ENCODE results near the gene RNASEH2B.

The RNASEH2B gene

DNA sequence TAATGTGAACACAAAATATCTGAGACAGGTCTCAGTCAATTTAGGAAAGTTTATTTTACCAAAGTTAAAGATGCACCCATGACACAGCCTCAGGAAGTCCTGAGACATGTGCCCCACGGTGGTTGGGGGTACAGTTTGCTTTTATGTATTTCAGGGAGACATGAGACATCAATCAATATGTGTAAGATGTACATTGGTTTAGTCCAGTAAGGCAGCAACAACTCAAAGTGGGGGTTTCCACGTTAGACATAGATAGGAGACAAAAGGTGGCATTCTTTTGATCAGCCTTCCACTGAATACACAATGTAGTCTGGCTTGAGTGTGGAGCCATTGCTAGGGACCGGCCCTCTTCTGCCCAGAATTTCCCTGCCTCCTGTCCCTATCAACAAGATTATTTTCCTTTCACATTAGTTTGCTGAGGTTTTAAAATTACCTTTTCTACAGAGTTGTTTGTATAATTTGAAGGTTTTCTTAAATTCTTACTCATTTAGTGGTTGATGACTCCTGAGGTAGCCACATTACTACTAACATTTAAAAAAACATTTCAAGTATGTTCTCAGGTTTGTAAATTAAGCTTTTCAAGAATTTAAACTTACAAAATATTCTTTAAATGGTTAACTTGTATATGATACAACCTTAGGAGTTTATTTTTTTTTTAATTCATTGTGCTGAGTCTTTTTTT lies 33.2 kb downstream of the RNASEH2B start:
- no peak for DNase-seq

DNA sequence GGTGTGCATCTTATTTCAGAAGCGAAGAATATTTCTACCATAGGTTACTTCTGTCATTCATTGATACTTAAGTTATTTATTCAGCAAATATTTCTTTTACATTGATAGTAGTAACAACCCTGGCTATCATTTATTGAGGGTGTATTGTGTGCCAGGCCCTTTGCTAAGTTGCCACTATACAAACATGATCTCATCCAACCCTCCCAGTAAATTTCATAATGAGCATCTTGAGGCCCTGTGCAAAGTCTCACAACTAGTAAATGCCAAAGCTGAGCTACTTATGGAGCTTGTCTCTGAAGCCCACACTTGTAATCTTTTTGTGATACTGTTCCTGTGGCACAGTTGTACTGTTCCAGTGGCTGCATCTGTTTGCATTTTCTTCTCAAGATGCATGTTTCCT lies 36.1 kb downstream of the RNASEH2B start:
- no peak for DNase-seq

DNA sequence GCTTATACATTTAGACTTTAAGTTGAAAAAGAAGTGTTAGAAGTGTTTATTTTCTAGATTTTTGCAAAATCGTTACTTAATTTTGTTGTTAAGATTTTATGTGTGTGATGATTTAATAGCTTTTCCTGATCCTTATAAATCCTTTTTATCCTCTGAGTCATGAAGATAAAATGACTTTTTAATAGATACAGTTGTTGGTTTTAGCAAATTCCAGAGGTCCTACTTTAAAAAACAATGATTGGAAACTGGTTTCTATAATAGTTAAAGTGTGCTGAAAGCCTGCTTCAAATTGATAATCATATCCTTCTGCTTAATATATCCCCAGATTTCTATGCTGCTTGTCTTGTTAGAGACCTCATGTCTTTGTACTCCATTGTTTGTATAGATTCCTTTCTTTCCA lies 39.0 kb downstream of the RNASEH2B start:
- DNase-seq = no peak

DNA sequence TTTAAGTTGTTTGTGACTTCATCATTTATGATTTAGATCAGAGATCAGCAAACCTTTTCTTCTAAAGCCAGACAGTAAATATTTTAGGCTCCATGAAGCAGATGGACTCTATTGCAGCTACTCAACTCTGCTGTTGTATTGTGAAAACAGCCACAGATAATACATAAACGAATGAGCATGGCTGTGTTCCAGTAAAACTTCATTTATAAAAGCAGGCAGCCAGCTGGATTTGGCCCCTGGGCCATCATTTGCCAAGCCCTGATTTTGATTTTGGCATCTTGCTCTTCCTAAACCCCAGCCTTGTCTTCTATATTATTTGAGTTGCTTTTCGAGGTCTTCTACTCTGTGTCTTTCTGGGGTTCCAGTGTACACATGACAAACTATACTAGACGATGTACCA lies 41.3 kb downstream of the RNASEH2B start:
- no peak for DNase-seq

DNA sequence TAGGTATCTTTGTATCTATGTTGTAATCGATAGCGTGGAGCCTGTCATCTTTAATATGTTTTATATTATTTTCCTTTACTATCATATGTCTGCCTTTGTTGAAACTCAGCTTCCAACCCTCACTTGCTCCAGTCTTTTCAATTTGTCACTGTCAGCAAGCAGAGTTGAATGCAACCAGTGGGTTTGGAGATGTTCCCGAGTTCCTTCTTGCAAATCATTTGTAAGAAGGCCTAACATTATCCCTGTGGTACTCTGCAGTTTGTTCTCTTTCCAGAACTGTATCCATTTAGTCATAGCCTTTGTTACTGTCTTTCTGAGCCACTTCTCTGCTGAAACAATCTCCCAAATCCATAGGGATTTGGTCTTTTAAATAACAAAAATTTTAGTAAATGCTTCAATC lies 41.8 kb downstream of the RNASEH2B start:
- DNase-seq = no peak

DNA sequence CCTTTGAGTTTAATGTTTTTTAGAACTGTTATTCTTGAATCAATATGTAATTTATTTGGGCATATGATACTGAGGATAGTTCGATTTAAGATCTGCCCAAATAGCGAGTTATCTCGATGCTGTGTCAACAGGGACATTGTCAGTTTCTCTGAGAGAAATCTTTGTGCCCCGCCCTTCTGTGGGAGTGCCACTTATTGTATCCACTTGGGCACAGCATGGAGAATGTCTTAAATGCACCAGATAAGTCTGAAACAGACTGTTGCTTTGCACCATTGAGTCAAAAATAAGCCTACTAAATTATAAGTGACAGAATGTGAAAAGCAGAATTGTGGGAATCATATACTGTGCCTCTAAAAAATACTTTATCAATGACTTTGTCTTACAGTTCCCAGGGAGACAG lies 45.6 kb downstream of the RNASEH2B start:
- no peak for DNase-seq

DNA sequence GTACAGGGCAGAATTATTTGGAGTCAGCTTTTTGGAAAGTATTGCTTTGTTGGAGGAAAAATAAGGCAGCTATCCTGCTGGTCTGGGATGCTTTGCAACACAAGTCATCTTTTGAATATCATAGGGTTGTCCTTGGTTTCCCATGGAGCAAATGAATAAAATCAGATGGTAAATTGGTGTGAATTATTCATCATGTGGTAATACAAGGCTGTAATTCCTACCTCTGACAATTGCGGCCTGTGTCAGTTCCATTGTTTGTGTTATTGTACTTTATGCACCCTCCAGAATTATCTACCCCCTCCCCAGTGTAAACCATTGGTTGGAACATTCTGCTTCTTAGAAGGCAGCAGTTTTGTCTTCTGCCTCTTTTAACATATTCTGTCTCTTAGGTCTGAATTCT lies 46.2 kb downstream of the RNASEH2B start:
- DNase-seq = no peak

DNA sequence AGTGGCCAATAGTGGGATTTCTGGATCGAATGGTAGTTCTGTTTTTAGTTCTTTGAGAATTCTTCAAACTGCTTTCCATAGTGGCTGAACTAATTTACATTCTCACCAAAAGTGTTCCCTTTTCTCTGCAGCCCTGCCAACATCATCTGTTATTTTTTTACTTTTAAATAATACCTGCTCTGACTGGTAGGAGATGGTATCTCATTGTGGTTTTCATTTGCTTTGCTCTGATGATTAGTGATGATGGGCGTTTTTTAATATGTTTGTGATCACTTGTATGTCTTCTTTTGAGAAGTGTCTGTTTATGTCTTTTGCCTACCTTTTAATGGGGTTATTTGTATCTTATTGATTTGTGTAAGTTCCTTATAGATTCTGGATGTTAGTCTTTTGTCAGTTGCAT lies 48.0 kb downstream of the RNASEH2B start:
- DNase-seq = no peak

DNA sequence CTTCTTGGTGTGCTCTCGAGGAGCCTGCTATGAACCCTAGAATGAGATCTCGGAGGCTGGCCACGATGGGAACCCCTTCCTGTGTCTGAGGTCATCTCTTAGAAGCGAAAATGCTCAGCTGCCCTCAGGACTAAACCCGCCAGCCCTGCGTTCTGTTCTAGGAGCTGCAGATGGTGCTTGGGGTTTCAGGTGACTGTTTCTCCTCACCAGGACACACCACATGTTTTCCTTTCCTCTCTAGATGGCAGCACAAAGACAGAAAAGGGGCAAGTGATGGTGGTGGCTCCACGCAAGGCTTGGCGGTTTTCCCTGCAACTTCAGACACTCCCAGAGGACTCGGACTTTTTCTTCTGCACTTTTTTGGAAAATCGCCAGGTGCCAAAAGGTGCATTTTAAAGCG lies 60.1 kb downstream of the RNASEH2B start:
- DNase-seq = peak; percentile 24

DNA sequence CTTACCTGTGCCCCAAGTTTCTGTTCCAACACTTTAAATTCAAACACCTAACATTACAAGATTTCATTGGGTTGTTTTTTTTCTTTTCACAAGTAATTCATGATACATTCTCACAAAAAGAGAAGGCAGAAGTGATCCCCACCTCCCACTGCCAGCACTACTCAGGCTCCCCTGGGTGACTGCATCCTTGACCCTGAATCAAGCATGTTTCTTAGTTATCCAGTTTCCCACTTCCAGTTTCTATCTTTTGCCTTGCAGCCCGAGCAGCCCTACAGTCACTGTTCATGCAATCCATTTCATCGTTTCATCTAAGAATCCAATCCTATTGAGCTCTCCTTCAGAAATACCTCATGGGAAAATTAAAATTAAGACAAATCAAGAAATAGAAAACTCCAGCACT lies 61.4 kb downstream of the RNASEH2B start:
- no peak for DNase-seq

DNA sequence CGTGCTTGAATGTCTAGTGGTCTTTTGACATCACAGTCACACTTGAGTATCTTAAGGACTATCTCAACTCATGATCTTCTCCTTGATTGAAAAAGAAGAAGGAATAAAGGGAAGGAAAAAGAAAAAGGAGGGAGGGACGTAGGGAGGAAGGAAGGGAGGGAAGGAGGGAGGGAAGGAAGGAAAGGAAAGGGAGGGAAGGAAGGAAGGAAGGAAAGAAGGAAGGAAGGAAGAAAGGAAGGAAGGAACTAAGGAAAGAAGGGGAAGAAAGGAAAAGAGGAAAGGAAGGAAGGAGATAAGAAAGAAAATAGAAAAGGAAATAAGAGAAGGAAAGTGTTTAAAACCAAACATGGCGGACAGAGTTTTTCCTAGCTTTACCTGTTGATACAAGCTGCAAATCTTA lies 64.7 kb downstream of the RNASEH2B start:
- no peak for DNase-seq

DNA sequence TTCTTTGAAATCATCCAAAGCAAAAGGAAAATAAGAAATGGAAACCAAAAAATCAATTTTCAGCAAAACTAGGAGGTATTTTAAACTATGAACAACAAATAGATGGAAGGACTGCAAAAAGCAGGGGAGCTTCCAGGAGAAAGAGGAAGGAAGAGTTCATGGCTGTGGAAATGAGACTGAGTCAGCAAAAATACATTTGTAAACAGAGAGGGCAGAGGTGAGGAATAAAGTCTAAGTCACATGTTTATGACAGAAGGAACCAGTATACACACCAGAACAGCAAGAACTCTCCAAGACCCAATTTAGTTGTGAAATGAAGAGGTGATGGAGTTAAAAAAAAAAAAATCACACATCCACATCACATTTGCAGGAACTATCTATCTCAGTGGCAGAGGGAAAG lies 69.6 kb downstream of the RNASEH2B start:
- DNase-seq = no peak

DNA sequence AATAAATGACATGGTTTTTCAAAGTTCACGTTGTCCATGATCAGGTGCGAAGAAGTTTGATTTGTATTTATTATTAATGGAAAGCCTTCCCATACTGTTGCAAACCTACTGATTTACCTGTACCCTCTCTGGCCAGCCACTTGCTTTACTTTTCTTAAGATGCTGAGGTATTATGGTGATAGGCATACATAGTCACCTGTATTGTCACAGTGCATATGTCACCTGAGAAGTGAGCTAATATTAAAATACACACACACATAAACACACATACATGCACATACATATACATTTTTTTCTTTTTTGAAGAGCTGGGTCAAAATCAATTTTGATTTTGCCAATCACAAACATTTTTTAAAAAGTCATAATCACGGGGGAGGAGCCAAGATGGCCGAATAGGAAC lies 72.1 kb downstream of the RNASEH2B start:
- no peak for DNase-seq

DNA sequence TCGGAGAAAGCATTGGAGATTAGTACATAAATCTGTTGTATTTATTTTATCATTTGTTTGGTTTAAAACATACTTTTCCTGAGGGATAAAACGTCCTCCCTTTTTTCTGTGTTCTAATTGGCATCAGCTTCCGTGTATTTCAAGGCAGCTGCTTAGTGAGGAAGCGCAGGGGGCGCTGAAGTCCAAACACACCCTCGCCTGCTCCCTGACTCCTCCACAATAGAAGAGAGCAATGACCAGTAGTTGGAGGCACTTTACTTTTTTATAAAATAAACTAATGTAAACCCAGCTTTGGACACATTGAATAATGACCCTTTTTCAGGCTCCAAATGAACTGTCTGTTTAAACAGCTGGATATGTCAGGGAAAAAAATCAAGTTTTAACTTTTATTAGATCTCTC lies 79.9 kb downstream of the RNASEH2B start:
- DNase-seq = peak; percentile 20

DNA sequence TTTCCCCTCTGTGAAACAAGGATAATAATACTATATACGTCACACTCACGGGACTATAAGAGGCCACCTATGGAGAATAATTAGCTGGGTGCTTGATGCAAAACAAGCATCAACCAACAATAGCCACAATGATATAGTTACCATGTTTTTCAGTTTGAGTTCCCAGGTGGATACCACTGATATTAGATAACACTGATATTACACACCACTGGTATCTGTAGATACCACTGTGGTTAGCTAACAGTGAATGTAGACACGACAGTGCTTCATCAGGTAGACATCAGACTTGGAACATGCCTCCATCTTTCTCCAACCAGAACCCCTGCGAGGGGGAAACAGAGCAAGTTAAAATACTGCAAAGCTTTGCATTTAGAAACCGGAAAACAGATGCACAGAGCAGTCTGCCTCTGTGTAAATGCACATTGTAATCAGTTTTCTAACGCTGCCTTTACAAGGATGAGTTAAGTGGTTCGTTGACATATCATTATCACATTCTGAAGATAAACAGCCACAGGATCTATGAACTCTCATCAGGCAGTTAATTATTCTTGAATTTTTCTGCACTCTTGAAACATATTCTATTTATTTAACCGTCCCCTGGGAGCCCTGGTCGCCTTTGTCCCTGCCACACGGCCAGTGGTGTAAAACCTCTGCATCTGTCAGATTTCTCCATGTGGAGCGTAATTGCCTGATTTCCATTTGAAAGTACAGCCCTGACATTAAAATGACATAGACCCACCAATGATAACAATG lies 80.7 kb downstream of the RNASEH2B start:
- DNase-seq = no peak

DNA sequence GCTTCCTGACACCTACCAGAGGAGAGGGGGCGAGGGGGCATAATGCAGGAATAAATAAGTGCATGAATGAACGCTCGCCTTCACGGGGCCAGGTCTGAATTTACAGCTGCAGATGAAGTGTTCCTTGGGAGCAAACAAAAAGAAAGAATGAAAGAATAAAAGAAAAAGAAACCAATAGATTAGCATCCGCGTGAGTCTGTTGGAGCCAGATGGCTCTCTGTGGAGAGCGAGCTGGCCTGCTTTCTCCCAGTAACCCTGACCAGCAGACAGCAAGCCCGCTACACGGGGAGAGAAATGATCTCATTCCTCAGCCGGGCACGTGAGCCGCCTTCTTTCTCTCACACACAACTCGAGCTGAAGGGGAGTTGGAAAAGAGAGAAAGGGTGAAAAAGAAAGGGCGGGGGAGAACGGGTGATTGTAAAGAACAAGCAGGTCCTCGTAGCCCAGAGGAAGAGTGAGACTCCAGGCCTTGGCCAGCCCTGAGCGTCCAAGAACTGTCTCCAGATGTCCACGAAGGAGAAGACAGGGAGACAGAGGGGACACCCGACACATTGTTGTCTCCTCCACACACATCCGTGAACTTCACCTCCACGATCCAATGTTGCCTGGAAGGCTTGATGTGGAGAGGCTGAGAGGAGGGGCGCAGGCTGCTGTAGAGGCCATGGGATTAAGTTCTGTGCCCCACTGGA lies 81.4 kb downstream of the RNASEH2B start:
- no peak for DNase-seq

DNA sequence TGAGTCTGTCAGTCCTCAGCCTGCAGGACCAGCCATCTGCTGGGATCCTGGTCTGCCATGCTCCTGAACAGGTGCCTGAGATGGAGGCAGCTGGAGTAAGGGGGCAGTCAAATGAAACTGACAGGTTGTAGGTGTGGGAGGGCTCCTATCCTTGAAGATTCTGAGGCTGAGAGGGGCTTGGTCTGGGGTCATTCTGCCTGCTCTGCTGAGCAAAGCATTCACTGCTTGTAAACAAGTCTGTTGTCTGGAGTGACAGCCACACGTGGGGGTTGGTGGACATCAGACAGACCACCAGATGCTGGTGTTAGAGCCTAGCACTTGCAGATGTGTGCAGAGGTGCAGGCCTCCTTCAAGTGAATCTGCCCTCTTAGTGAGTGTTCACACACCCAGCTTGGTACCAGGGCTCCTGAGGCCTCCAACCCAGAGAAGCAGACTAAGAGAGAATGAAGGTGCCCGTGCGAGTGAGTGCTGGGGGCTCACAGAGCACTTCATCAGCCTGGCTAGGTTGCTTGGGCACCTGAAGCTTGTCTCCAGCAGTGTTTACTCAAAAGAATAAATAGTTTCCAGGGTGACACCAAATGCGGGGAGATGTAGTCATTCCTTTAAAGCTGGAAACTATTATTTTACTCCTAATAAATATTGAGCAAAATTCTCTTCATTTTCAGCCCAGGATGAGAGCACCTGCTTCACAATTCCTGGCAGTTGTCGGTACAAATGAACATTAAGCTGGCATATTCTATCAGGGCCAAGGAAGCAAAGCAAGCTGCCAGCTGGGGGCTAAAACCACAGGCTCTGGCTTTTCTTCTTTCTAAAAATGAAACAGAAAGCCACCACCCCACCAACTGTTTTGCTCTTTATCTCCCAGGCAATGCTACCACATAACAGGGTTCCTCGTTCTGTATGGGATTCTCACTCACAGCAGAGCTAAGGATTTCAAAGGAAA lies 82.3 kb downstream of the RNASEH2B start:
- no peak for DNase-seq

DNA sequence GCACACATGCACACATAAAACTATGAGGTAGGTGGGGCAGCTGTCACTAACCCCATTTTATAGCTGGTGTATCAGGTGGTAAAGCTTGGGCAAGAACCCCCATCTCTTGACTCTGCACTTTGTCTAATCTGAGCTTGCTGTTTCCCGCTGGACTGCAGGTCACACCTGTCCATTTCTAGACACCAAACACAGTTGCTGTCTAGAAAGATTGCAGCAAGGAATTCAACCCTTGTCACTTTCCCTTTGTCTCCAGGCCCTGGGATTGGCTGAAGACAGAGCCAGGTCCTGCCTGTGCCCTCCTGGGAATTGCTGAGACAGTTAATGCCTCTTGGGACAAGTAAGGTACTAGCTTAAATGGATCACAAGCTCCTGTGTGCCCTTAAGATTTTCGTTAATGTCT lies 83.8 kb downstream of the RNASEH2B start:
- no peak for DNase-seq

DNA sequence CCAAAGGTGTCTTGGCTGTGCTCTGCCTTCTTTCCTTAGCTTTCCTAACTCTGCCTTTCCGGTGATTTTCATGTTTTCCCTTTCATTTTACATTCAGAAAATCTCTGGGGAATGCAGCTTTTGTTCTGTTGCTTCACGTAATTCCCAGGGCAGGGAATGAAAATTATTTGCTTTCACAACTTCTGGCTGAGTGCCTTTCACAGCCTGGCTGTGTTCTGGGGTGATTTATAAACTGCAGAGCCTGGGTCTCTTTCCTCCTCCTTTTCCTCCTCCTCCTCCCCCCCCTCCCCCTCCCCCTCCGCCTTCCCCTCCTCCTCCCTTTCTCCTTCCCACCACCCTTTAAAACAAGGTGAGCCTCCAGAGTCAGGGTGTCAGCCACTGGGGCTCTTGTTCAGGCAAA lies 84.3 kb downstream of the RNASEH2B start:
- DNase-seq = no peak

DNA sequence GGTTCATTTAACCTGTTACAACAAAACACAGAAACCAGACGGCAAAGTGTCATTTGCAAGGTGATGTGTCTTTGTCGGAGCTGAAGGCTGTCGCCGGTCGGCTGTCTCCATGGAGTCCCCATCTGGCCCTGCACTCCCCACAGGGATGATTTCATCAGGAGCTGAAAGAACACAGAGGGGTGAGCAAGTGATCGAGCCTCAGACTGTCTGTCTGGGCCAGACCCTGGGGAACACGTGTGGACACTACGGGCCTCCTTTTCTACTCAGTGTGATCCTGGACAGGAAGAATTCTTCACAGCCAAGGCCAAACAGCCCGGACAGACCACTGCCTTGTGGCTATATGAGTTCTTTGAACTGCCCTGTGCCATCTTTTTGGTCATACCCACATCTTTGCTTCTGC lies 85.1 kb downstream of the RNASEH2B start:
- DNase-seq = no peak

DNA sequence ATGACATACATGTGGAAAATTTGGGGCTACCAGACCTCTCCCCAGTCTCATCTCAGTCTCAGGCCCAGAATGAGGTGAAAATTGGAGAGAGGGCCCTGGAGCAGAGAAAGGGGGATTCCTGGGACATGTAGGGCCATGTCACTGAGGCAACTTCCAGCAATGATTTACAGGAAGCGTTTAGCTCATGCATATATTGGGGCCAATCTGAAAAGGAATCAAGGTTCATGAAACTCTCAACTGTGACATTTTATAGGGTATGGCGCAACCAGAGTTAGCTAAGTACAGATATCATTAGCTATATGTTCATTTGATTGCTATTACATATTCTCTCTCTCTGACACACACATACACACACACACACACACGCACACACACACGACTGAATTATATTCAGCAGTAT lies 86.3 kb downstream of the RNASEH2B start:
- no peak for DNase-seq

DNA sequence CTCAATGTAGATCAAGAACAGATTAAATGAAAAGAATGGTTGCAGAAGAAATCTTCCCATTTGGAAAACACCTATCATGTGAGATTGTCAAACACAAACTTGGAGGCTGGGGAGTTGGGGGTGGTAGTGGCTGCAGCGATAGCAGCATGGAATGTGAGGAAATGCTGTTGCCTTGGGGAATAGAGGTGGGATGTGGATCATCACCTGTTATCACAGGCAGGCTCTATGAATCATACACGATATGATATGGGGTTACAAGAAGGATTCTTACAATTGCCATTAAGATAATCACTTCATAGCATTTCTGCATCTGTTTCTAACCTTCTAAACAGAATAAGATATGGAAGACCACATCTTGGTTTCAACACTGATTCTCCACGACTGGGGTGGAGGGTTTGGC lies 88.7 kb downstream of the RNASEH2B start:
- peak; percentile 77 for DNase-seq

DNA sequence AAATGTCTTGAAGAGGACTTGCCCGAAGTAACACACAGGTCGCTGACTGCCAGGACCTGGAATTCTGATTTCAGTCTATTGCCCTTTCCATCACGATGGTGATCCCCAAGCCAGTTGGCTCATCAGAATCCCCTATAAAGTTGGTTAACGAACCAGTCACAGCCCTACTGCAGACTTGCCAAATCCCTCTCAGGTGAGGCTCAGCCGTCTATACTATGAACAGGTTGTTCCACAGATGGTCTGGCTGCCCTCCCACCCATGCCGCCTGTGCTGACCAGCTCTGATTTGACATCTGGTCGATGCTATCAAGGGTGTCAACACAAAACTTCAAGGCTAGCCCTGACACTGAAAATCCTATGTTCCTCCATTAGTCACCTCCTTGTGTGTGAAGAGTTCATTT lies 90.0 kb downstream of the RNASEH2B start:
- no peak for DNase-seq
